ENCODE results near the gene USPL1.
"Not testable (repeated sequence)": the region's sequence is repeated elsewhere in the genome, so short reads cannot be mapped to it uniquely, and the experiment has no call there.

Gene USPL1

DNA sequence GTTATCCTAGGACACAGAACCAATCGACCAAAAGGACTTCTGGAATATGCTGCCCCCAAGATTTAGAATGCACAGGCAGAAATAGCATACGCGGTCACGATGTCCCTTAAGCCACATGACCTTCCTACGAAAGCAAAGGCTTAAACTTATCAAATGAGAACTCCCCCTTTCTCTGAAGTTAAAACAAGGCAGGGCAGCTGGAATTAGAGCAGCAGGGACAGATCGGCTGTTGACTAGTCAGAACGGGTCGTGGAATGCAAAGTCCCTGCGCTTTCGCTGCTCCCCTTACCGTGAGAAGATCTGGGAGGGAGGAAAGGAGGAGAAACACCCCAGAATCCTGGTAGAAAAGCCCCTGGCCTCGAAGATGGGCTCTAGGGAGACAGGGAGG, 799 bp upstream of the USPL1 start:
- peak; percentile 82 for DNase-seq (ENCODE audit: low spot score)

DNA sequence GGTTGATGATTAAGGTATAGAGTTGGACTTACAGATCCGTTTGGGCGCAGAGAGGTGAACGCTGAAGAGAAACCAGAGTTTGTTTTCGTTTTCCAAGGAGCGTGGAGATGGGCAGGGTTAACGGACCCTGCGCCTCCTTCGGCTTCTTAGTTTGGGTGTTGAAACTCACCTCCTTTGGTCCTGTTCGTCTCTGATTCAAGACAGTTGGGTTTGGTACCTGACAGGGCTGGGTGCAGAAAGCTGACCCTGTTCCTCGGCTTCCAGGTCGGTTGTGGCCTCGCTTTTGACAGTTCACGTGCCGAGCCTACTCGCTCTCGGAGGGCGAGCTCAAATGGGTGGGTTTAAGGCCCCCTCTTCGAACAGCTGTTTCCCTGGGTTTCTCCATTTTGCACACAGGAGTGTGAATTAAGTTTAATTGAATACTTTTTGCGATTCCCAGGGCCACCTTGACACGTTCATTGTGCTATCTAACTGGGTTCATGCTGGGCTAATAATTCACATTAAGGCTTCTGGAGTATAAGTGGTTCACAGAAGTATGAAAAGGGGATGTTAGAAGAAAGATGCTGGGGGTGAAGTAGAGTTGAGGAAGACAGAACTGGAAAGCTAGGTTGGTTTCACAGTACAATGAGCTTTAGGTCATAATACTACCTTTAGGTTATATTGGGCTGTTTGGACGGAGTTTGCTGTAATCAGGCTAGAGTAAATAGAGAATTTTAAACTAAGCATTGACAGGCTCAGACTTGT, 638 bp downstream of the USPL1 start:
- no peak for DNase-seq (ENCODE audit: low spot score)

DNA sequence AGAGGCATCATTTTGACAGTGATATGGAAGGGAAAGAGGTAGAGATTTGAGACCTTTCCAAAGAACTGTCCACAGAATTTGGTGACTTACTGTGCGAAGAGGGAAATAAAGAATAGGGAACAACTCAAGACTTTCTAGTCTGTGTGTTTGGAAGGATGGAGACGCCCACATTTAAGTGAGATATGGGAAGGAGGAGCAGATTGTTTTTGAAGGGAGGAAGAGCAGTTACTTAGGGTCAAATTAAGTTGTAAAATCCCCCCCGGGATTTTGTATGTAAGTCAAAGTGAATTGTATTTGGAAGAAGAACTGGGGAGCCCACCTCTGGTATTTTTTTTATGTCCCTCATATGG, 1.2 kb downstream of the USPL1 start:
- DNase-seq (ENCODE audit: low spot score) = no peak

DNA sequence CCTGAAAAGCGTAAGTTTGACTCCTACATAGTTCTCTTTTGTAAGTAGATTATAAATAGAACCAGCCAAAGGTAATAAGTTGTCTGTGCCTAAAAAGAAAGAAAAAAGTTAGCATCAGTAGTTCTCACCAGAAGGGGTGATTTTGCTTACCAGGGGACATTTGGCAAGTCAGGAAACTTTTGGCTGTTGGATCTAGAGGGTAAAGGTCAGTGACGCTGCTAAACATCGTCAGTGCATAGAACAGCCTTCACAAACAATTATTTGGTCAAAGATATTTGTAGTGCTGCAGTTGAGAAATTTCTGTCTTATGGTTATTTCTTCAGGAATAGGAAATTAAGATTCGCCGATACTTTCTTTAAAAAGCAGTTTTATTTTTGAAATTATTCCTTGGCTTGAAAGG, 2.0 kb downstream of the USPL1 start:
- DNase-seq (ENCODE audit: low spot score) = no peak

DNA sequence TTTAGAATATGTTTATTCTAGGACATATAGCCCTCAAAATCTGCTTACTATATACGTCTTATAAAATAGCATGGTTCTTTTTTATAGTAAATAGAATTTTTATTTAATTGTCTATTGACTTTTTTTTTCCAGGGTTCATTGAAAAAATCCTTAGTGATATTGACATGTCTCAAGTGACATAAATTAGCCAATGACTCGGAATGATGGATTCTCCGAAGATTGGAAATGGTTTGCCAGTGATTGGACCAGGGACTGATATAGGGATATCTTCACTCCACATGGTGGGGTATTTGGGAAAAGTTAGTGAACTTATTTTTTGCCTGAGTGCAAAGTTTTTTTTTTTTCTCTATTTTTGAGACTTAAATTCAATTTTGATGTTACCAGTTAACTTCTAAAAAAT, 3.2 kb downstream of the USPL1 start:
- no peak for DNase-seq (ENCODE audit: low spot score)

DNA sequence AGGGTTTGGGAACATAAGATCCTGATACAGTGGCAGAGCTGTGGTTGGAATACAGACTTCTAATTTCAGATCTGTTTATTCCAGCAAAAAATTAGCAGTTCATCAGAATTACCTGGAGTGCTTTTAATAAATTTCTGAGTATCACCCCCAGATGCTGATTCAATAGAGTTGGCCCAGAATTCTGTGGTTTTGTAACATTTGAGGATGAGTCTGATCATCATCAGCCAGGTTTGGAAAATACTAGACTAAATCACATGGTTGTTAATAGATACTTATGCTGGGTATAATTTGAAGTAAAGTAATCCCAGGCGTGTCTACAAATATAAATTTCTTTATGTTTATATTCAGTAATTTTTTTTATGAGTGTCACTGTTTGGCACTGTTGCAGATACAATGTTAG, 4.8 kb downstream of the USPL1 start:
- DNase-seq (ENCODE audit: low spot score) = no peak

DNA sequence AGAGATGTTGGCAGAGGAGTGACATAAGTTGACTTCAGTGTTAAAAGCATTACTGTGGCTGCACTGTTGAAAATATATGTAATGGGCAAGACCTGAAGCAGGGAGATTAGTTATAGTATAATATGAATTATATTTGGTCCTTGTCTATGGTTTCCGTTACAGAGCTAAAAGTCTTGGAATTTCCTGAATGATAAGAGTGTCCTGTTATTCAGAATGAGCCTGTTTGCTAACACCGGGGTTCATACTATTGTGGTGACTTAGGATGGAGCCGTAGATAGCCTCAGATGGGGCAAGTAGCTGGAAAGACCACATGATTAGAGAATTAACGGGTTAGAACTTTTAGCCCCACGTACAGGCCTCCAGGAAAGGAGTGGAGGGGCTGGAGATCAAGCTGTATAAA, 5.7 kb downstream of the USPL1 start:
- no peak for DNase-seq (ENCODE audit: low spot score)

DNA sequence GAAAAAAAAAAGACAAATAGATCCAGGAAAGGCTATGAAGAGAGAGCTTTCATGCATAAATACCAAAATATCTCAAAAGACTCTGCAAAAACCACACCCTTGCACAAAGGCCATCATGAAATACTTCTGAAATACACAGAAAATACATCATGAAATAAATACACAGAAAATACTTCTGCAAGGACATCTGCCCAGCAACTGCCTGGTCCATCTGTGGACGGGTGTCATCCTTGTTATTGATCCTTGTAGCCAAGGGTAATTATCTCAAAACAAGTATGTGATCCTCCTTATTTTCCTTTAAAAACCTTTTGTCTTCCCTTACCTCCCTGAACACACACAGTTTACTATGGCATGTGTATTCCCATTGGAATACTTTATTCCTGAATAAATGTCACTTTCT, 6.9 kb downstream of the USPL1 start:
- DNase-seq (ENCODE audit: low spot score) = no peak

DNA sequence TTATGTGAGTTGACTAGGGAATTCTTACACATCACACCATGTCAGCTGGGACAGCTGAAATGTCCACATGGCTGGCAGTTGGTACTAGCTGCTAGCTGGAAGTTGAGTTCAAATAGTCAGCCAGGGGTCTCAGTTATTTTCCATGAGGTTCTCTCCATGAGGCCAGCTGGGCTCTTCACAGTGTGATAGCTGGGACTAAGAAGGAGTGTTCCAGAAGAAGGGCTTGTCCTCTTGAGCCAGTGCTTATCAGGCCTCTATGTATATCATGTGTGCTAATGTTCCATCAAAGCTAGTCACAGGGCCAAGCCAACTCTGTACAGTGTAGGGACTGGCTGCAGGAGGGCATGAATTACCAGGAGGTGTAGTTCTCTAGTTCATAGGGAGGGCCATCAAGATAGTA, 11.8 kb downstream of the USPL1 start:
- no peak for DNase-seq (ENCODE audit: low spot score)

DNA sequence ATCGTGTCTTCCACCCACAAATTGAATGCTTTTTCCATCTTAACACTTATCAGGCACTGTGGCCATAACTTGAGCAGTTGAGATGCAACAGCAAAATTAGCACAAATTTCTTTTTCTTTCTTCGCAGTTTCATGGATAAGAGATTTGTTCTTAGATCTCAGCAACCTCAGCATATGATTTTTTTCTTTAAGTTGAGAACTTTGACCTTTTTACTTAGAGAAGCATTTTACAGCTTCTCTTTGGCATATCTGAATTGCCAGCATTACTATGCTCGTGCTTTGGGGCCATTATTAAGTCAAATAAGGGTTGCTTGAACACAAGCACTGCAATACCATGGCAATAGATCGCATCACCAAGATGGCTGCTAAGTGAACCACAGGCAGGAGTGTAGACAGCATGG, 16.1 kb downstream of the USPL1 start:
- no peak for DNase-seq (ENCODE audit: low spot score)

DNA sequence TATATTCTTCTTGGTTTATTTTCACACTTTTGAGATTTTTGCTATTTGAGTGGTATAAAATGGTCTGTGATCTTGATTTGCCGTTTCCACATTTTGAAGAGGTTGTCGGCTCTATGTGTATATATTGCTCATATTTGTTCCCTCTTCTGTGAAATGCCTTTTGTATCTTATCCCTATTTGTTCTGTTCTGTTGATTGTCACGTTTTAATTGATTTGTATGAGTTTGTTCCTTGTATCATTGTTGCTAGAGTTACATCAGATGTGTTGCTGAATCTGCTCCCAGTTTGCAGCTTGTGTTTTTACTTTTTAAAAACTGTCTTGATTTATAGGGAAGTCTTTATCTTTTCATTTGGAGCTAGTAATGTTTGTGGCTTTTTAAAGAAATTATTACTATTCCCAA, 17.1 kb downstream of the USPL1 start:
- DNase-seq (ENCODE audit: low spot score) = no peak

DNA sequence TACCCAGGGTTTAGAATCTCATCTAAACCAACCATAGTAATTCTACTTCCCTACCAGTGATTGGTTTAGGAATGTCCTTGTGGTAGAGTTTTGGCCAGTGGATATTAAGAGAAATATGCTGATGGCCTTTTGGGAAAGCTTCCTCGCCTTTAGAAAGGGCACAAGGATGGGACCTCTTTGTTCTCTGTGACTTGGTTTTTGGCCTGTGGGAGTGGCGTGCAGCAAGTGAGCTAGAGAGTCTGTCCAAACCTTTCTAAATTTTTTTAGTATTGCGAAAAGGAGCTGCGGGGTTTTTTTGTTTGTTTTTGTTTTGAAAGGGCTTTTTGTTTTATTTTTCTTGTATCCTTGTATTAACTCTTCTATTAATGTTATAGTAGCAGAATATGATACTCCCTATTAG, 20.6 kb downstream of the USPL1 start:
- no peak for DNase-seq (ENCODE audit: low spot score)

DNA sequence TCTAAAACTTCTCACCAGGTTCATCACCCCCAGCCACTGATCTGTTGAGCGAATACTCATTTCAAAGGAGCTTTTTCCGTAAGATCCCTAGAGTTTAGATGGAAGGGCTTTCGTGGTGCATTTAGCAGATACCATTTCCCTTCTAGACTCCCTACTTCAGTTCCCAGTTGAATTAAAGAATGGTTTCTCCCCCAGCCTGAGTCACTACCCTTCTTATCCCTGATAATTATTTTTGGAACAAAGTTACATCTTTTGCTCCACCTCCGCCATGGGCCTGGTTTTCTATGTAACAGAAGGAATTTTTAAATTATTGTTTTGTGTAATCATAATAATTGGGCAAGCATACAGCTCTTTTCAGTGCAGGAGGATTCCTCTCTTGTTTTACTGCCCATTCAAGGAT, 22.0 kb downstream of the USPL1 start:
- no peak for DNase-seq (ENCODE audit: low spot score)

DNA sequence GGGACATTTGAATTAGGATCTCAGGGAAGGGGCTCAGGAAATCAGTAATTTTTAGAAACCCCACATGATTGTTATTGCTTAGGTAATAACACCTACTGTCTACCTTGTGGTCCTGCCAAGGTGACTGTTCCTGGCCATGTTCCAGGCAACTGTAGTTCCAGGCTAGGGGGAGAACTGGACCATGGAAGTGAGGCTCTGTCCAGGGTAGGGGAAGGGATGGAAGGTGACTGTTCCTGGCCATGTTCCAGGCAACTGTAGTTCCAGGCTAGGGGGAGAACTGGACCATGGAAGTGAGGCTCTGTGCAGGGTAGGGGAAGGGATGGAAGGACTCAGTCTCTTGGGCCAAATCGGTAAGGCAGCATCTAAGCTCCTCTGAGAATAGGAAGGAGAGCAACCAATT, 23.5 kb downstream of the USPL1 start:
- DNase-seq (ENCODE audit: low spot score) = not testable (repeated sequence)

DNA sequence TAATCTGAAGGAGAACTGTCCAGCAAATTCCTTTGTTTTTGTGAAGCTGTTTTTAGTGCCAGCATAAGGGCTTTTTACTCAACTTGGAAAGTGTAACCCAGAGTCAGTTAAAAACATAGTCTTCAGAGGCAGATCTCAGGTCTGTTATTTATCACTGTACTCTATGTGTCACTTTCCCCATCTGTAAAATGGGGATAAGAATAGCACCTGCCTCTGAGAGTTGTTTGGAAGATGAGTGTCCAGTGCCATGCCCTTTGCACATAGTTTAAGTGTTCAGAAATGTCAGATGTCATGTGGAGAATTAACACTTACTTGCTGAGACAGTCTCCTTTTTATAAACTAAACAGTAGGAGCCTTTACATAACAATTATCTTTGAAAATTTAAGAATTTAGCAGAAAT, 27.9 kb downstream of the USPL1 start:
- no peak for DNase-seq (ENCODE audit: low spot score)

DNA sequence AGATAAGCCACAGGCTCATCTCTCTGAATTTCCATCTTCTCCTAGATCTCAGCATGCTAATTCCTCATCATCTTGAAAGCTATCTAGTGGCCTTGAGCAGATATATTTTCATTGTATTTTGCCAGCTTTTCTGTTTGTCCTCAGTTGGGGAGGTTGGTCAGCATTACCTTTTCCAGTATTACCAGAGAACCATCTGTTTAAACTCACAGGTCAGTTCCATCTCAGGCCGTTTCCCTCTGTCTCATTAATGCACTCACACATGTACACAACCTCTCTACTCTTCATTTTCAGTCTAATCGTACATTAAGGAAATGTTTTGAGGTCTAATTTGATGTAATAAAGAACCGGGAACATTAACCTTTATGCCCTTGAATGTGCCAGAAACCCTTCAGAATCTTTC, 29.7 kb downstream of the USPL1 start:
- DNase-seq (ENCODE audit: low spot score) = no peak

DNA sequence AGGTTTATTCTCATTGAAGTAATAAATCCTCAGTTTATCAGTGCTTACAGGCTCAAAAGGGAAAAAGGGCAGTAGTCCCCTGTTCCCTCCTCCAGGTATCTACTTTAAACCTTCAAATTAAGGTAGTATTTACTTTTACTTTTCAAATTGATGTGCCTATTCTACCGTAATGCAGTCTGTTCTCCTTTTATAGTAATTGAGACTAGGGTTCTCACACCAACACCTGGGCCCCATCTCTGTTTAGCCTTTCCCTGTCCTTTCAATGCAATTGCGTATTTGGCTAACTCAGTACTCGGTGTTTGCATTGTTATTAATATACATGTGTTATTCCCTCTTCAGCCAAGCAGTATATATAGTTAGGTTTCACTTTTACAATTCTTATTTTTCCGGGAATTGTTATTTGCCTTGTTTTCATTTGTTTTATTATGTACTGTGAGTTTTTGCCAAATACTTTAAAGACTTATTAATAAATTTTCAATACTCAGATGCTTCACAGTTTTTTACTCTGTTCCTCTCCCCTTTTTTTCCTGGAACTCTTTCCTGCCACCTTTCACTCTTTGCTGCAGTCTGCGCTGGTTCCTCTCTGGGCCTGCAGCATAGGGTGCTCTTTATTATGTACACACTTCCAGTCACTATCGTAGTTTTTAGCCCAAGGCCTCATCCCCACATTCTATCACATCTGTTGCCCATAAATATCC, 30.3 kb downstream of the USPL1 start:
- no peak for DNase-seq (ENCODE audit: low spot score)

DNA sequence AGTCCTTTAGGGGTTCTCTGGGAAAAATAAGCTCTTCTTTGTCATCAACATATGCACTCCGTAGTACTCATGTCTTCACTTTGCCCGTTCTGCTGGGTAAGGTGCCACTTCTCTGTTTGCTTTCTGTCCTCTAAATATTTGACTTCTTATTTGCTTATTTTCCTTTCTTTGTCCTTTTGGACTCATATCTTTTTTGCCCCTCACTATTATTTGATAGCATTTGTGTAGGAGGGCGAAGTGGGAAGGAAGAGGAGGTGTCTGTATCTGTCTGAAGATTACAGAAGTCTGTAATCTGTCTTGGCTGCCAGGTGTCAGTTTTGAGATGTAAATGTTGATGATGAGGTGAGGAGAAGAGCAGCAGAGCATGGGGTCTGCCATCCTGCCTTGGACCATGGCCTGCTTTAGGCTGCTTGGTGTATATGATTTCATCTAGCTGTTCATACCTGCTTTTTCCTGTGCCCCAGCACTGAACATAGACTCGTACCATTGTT, 30.8 kb downstream of the USPL1 start:
- no peak for DNase-seq (ENCODE audit: low spot score)

DNA sequence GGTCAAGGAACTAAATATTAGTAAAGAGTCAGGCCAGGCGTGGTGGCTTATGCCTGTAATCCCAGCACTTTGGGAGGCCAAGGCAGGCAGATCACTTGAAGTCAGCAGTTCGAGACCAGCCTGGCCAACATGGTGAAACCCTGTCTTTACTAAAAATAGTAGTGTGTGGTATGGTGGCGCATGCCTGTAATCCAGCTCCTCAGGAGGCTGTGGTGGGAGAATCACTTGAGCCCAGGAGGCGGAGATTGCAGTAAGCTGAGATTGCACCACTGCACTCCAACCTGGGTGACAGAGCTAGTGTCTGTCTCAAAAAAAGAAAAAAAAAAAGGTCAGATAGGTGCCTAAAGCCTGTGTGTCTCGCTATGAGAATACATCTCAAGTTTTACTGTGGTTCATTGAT, 33.9 kb downstream of the USPL1 start:
- DNase-seq (ENCODE audit: low spot score) = not testable (repeated sequence)

DNA sequence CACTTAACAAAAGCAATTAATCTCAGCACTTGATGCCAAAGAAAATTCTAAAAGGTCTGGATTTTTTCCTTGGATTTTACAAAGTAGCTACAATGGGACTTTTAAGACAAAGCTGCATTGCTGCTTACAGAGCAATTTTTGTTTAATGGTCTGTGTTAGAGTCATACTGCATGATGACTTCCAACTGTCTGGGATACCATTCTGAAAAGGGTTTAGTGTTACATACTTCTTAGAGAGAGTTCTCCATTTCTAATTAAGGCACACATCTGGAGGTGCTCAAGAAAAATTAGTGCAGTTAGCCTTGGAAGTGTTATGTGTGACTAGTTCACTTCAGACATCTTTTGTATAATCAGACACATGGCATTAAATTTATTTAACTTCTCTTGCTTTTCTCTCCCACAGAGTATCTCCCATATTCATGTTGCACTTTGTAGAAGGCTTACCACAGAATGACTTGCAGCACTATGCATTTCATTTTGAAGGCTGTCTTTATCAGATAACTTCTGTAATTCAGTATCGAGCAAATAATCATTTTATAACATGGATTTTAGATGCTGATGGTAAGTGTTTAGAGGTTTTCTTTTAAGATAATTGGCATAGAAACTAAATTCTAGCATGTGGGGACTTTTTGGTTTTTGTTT, 35.1 kb downstream of the USPL1 start:
- no peak for DNase-seq (ENCODE audit: low spot score)

DNA sequence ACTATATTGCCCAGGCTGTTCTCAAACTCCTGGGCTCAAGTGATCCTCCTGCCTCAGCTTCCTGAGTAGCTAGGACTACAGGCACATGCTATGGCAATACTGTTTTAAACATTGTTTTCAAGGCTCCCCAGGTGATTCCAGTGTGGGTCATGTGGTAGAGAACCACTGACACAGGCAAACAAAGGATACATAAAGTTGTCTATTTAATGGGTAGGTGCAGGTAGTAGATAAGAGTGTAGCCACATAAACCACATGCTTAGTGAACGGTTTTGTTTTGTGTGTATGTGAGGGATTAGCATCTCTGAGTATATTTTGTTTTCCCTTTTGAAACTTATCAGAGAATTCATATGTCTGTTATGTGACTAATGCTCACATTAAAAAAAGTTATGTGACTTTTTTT, 36.7 kb downstream of the USPL1 start:
- no peak for DNase-seq (ENCODE audit: low spot score)

DNA sequence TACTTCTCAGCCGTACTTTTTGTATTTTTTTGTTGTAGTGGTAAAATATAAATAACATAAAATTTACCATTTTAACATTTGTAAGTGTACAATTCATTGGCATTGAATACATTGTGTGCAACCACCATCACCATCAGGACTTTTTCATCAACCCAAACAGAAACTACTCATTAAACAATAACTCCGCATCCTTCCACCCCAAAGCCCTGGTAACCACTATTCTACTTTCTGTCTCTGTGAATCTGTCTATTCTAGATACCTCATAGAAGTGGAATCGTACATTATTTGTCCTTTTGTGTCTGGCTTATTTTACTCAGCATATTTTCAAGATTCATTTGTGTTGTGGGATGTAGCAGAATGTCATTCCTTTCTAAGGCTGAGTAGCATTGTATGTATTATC, 38.5 kb downstream of the USPL1 start:
- no peak for DNase-seq (ENCODE audit: low spot score)

DNA sequence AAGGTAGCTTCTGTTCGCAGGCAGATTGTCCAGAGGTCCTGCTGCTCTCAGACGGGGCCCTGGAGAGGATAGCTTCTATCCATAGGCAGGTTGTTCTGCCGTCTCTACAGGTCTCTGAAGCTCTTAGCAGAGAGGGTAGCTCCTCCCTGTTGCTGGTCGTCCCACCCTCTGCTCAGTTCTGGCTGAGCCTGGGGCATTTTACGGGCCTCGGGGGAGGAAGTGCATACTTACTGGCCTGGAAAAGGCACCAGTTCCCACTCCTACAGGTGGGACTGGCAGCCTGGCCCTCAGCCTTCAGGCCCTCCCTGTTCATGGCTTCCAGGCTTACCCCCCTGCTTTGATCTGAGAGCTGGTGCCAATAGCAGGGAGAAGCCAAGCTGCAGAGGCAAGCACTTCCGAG, 42.3 kb downstream of the USPL1 start:
- DNase-seq (ENCODE audit: low spot score) = no peak

DNA sequence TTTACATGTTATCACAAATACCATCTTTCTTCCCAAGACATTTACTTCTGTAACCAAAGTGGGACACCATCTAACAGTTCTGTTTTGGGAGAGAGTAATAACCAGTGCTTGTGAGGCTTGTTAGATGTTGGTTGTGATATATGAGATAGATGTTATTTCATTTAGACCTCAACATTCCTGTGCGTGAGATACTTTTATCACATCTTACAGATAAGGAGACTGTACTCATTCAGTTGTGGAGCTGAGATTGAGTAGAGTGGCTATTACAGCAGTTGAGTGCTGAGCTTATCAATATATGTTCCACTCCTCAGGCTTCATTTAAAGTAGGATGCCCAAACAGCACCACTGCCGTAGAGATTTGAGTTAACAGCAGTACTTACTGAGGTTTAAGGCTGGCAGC, 43.1 kb downstream of the USPL1 start:
- DNase-seq (ENCODE audit: low spot score) = no peak
